Skin of body (tissue), 2 donors: Measurements from ENCODE around the gene HTRA3. TPM values are rescaled to one million over a fixed set of nuclear protein-coding genes. Genes with fewer than 3 reads are reported as not detected.

ENCODE experiments used
- DNase-seq: peaks from one replicate; lab custom pipeline; 2025; lab: John Stamatoyannopoulos, UW
- total RNA-seq: library from RNA; depleted of rRNA; stranded (reverse); fragments of >200 nt; gene quantifications from one replicate; pipeline ENCODE4 v1.2.3, GENCODE V29; 2014

HTRA3 gene
- total RNA-seq, 1 donor from 2014 or later, result 25.8 TPM

GRCh38 chr4:8247047-8247930 is 22.3 kb upstream of the HTRA3 start:
- no peak for DNase-seq

GRCh38 chr4:8248091-8248490 is 21.5 kb upstream of the HTRA3 start:
- no peak for DNase-seq

DNA sequence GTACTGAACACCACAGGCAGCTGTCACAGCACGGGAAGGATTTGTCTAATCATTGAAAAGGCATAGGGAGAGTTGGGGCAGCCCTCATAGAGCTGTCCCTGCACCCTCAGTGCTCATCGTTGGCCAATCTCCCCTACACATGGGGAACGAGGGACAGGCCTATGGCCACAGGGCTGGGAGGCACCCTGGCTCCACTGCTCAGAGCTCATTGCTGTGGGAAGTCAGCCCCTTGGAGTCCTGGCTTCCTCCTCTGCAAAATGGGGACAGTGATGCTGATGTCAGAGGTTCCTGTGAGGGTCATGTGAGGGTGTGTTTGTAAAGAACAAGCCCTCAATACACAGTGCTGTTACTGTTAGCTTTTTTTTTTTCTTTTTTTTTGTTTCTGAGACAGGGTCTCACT is 19.3 kb upstream of the HTRA3 start:
- DNase-seq, result no peak

GRCh38 chr4:8250637-8251036 is 18.9 kb upstream of the HTRA3 start:
- DNase-seq, result no peak

DNA sequence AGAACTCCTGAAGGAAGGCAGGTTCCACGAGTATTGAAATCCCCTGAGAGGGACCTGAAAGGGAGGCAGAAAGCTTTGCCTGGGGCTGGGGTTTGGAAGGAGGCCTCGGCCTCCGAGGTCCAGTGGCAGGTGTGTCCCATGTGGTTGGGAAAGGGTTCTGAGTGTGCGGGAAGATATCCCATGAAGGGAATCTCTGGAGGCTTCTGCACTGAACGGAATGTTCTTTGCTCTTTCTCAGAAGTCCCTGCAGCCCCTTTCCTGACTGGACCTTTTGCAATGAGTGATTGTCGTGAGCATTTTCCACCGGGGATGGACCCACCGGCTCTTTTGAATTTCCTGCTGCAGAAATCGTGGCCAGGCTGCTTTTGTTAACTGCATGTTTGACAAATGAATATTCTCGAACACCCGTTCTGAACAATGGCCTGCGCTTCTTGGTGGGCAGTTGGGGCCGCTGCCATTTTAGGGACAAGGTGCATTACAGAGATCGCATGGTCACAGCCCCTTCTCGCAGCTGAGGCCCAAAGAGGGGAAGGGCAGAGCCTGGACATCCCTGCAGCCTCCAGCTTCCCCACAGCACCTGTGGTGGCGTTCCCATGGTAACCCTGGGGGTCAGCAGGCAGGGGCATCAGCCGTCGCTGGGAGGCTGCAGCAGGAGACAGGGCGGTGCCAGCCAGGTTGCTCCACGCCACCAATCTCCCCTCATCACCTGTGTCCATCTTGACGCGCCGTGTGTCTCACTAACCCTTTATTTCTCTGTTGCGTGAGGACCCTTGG is 18.3 kb upstream of the HTRA3 start:
- no peak for DNase-seq

DNA sequence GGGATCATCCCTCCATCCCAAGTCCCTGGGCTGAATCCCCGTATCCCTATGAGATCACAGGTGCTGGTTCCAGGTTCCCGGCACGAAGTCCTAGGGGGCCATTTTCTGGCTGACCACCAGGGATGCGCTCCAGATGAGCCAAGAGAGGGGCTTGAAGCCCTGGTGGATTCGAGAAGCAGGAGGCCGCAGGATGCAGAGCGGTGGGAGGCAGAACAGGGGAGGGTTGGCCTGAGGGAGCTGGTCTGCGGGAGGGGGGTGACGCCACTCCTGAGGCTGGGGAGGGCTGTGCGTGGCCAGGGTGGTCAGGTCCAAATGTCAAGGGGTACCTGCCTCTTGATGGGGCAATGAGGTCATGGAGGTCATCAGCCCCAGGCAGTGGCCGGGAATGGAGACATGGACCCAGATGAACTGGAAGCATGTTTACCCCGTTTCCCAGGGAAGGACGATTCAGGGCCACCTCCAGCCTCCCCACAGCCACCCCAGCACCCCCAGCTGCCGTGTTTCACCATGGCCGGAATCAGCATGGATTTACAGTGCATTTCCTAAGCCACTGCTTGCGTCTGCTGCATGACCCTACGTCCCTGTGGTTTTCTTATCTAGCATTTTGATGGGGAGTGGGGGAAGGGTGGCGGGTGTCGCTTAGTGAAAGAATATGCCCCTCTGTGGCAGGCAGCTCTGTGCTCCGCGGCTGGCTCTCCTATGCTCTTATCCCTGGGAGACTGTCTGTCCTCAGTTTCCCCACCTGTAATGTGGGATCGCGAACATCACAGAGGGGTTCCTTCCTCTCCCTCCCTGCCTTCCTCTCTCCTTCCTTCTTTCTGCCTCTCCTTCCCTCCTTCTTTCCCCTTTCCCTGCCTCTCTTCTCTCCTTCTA is 17.0 kb upstream of the HTRA3 start:
- no peak for DNase-seq

GRCh38 chr4:8254076-8254475 is 15.5 kb upstream of the HTRA3 start:
- no peak for DNase-seq

GRCh38 chr4:8255698-8256441 is 13.7 kb upstream of the HTRA3 start:
- peak; percentile 87 for DNase-seq

GRCh38 chr4:8257854-8258253 is 11.7 kb upstream of the HTRA3 start:
- DNase-seq, result no peak

DNA sequence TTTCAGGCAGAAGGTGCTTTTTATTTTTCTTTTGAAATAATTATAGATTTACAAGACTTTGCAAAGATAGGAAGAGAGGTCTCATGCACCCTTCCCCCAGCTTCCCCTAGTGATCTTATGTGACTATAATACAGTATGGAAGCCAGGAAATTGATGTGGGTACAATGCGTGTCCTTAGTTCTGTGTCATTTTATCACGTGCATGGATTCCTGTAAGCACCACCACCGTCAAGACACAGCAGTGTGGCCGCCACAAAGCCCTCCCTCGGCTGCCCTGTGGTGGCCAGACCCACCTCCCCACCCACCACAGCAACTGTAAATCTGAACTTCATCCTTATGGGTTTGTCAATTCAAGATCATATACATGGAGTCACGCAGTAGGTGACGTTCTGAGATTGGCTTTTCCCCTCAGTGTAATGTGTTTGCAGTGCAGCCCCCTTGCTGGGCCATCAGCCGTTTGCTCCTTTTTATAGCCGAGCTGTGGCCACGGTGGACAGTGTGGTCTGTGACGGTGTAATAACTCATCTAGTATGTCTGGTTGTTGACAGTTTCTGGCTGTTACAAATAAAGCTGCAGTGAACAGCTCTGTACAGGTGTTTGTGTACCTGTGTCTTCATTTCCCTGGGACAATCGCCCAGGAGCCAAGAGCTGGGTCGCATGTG is 10.9 kb upstream of the HTRA3 start:
- DNase-seq, result no peak

DNA sequence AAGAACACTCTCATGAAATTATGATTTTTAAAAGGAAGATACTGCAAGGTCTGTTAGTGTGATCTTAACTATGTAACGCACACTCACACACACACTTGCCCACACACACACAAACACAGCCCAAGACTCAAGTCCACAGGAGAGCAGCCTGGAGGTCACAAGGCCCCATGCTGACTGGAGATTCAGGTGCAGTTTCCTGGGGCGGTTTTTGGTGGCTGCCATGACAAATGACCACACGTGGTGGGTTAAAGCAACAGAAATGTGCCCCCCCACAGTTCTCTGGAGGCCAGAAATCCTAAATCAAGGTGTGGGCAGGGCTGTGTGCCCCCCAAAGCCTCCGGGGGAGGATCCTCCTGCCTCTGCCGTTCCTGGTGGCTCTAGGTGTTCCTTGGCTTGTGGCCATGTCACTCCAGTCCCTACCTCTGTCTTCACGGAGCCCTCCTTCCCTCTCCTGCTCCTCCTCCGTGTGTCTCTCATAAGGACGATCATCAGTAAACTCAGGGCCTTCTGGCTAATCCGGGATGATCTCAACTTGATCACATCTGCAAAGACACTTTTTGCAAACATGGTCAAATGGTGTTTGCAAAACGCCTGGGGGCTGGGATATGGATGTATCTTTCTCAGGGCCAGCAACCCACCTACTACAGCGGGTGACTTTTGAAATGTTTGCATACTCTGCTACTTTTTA is 9.7 kb upstream of the HTRA3 start:
- no peak for DNase-seq

DNA sequence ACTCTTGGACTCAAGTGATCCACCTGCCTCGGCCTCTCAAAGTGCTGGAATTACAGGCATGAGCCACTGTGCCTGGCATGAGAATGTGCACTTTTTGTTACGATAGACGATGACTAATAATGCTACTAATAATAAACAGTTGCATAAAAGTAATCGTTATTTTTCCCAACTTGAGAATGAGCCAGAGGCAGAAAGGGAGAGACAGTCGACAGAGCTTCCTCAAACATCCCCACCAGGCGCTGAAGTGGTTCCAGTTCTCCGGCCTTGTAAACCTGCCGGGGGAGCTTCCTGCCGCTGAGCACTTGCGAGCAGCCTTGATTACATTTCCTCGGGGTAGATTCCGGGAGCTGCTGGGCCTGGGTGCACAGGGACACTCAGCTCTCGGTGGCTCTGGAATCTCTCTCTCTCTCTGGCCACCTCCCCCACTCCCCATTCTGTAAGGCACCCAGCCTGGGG is 8.9 kb upstream of the HTRA3 start:
- no peak for DNase-seq

DNA sequence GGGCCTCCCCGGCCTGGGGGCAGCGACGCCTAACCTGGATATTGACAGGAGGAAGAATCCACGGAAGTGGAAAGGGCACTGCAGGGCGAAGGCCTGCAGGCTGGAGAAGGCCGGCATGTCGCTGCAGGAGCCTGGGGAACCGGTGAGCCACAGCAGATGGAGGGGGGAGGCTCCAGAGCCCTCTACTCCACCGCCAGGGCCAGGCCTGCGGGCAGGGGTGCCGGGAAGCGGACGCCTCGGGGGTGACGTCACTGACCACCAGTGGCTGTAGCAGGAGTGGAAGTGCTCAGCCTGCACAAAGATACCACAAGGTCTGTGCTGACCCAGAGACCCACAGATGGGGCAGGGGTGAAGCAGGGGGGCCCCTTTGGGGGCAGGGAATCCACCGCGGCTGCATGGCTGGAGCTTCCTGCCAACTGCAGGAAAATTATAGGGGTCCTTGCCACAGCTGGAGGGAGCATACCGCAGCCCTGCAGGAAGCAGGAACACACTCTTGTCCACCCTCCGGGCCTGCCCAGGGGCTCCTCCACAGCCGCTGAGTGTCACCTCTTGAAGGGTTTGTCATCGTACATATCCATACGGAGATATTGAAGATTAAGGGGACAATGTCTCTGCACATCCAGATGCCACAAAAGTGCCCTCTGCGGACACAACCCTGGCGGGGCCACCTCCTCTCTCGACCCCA is 7.6 kb upstream of the HTRA3 start:
- DNase-seq, result no peak

GRCh38 chr4:8262637-8263322 is 6.8 kb upstream of the HTRA3 start:
- no peak for DNase-seq

DNA sequence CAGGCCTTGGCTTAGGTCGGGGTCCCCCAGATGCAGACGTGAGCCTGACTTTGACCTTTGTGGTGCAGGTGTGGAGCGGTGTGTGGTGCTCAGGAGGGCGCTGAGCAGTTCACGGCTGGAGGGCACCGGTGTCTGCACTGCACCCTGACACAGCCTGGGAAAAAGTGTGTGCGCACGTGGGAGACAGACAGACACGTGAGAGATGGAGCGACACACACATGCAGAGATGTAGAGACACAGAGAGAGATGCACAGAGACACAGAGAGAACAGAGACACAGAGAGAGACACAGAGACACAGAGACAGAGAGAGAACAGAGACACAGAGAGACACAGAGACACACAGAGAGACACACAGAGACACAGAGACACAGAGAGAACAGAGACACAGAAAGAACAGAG is 6.2 kb upstream of the HTRA3 start:
- no peak for DNase-seq

- no peak for DNase-seq
Observed at GRCh38 chr4:8264106-8264505, 5.4 kb upstream of the HTRA3 start.

DNA sequence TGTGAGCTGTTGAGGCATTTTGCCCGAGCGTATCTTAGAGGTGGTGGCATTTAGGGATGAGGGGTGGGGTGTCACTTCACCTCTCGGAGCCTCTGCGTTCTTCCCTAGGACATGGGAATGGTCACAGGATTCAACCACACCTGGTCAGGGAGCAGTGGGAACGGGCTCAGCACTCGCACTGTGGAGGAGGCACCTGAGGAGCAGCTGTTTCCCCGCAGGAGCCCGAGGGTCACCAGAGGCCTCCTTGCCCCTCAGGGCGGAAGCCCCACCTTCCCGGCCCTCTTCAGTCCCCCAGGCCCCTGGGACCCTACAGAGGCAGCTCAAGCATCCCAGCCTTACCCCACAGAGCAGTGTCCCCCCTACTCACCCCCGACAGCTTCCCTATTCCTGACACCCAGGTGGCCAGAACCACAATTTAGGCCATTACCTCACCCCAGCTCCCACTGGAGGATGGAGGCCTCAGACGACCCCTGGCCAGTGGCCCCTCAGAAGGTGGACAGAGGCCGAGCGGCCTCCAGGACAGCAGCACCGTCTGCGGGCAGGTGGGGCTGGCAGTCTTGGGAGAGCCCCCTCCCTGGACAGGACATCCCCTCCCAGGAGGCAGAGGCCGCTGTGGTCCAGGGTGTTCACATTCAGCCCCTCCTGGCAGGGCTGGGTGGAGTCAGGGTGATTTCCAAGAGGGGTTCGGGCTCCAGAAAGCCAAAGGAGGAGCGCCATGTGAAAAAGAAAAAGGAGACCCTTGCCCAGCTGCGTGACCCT is 4.2 kb upstream of the HTRA3 start:
- DNase-seq, result no peak

- DNase-seq, result no peak
Observed at GRCh38 chr4:8266088-8266487, 3.5 kb upstream of the HTRA3 start.
